H9 (cell line): ENCODE data around the gene CHAF1B. TPM values are rescaled to one million over a fixed set of nuclear protein-coding genes. Genes with fewer than 3 reads are reported as not detected.

Source experiments
- DNase-seq: peaks from one replicate; pipeline ENCODE4 v3.0.0-alpha.2; 2017
- H2AFZ ChIP-seq: one replicate; pipeline ENCODE4 v1.6.1; 2013; ENCODE audit warnings: mild to moderate bottlenecking, low read length, control low read depth, moderate library complexity
- H2AK5ac ChIP-seq: 2 replicates; pipeline ENCODE4 v1.6.1; 2013; ENCODE audit warnings: low read length, control low read depth, mixed read lengths; ENCODE audit not compliant: insufficient read length
- H2BK120ac ChIP-seq: one replicate; pipeline ENCODE4 v1.6.1; 2013; ENCODE audit warnings: low read depth, mild to moderate bottlenecking, low read length, control low read depth, inconsistent platforms; ENCODE audit not compliant: poor library complexity, severe bottlenecking
- H2BK12ac ChIP-seq: 2 replicates; pipeline ENCODE4 v1.6.1; 2013; ENCODE audit warnings: low read length, control low read depth, mixed read lengths, low read depth; ENCODE audit not compliant: insufficient read length
- H2BK15ac ChIP-seq: 2 replicates; pipeline ENCODE4 v1.6.1; 2013; ENCODE audit warnings: low read depth, low read length, control low read depth
- H2BK20ac ChIP-seq: one replicate; pipeline ENCODE4 v1.6.1; 2013; ENCODE audit warnings: low read depth, mild to moderate bottlenecking, low read length, control low read depth, inconsistent platforms; ENCODE audit not compliant: poor library complexity, severe bottlenecking
- H2BK5ac ChIP-seq: 2 replicates; pipeline ENCODE4 v1.6.1; 2013; ENCODE audit warnings: low read length, control low read depth, mixed read lengths; ENCODE audit not compliant: insufficient read length
- H3K14ac ChIP-seq: 2 replicates; pipeline ENCODE4 v1.6.1; 2013; ENCODE audit warnings: low read length, control low read depth; ENCODE audit not compliant: insufficient read depth
- H3K18ac ChIP-seq: 2 replicates; pipeline ENCODE4 v1.6.1; 2013; ENCODE audit warnings: low read depth, mild to moderate bottlenecking, mixed read lengths, low read length, control low read depth; ENCODE audit not compliant: insufficient read length
- H3K23ac ChIP-seq: 2 replicates; pipeline ENCODE4 v1.6.1; 2013; ENCODE audit warnings: low read length, control low read depth, mixed read lengths, low read depth; ENCODE audit not compliant: insufficient read length
- H3K23me2 ChIP-seq: 2 replicates; pipeline ENCODE4 v1.6.1; 2013; ENCODE audit warnings: low read depth, mild to moderate bottlenecking, mixed read lengths, low read length, control low read depth; ENCODE audit not compliant: insufficient read length, poor library complexity, severe bottlenecking
- H3K27ac ChIP-seq: 2 replicates; pipeline ENCODE4 v1.5.1; 2013; ENCODE audit warnings: low read length, control low read depth, mixed read lengths, low read depth; ENCODE audit not compliant: insufficient read length
- H3K27me3 ChIP-seq: 2 replicates; pipeline ENCODE4 v1.6.1; 2013; ENCODE audit warnings: low read length, control low read depth, inconsistent platforms; ENCODE audit not compliant: insufficient read depth
- H3K4ac ChIP-seq: 2 replicates; pipeline ENCODE4 v1.6.1; 2013; ENCODE audit warnings: low read depth, mild to moderate bottlenecking, control low read depth, inconsistent platforms, low read length, moderate library complexity
- H3K4me1 ChIP-seq: 2 replicates; pipeline ENCODE4 v1.6.1; 2013; ENCODE audit warnings: low read length, control low read depth, inconsistent platforms; ENCODE audit not compliant: insufficient read depth
- H3K4me2 ChIP-seq: 2 replicates; pipeline ENCODE4 v1.6.1; 2013; ENCODE audit warnings: low read length, control low read depth, mixed read lengths; ENCODE audit not compliant: insufficient read length, insufficient read depth
- H3K56ac ChIP-seq: 2 replicates; pipeline ENCODE4 v1.6.1; 2013; ENCODE audit warnings: low read depth, mild to moderate bottlenecking, mixed read lengths, low read length, control low read depth; ENCODE audit not compliant: insufficient read length
- H3K79me1 ChIP-seq: 2 replicates; pipeline ENCODE4 v1.6.1; 2013; ENCODE audit warnings: low read depth, mild to moderate bottlenecking, moderate library complexity, low read length, control low read depth, inconsistent platforms; ENCODE audit not compliant: insufficient read depth, poor library complexity, severe bottlenecking
- H3K79me2 ChIP-seq: 2 replicates; pipeline ENCODE4 v1.6.1; 2013; ENCODE audit warnings: low read length, control low read depth, inconsistent platforms; ENCODE audit not compliant: insufficient read depth
- H3K9ac ChIP-seq: 2 replicates; pipeline ENCODE4 v1.6.1; 2013; ENCODE audit warnings: low read length, control low read depth, mixed read lengths; ENCODE audit not compliant: insufficient read length; ENCODE audit errors: extremely low read depth
- H3K9me3 ChIP-seq: one replicate; pipeline ENCODE4 v1.6.1; 2013; ENCODE audit warnings: low read depth, low read length, inconsistent platforms; ENCODE audit not compliant: control insufficient read depth
- H3T11ph ChIP-seq: one replicate; pipeline ENCODE4 v1.6.1; 2013; ENCODE audit warnings: mild to moderate bottlenecking, low read length, control low read depth, inconsistent platforms
- H4K20me1 ChIP-seq: one replicate; pipeline ENCODE4 v1.6.1; 2013; ENCODE audit not compliant: control insufficient read depth, insufficient read length, insufficient read depth
- H4K5ac ChIP-seq: 2 replicates; pipeline ENCODE4 v1.6.1; 2013; ENCODE audit warnings: low read depth, mild to moderate bottlenecking, mixed read lengths, low read length, control low read depth; ENCODE audit not compliant: insufficient read length
- H4K8ac ChIP-seq: replicated peaks from 2 replicates; pipeline ENCODE4 v1.6.1; 2013; ENCODE audit warnings: low read length, control low read depth, mixed read lengths, low read depth; ENCODE audit not compliant: insufficient read length
- H4K91ac ChIP-seq: 2 replicates; pipeline ENCODE4 v1.6.1; 2013; ENCODE audit warnings: low read depth, mild to moderate bottlenecking, moderate library complexity, mixed read lengths, low read length, control low read depth; ENCODE audit not compliant: insufficient read length
- H3K27ac Mint-ChIP-seq, 3 experiments: 2 replicates in 2 of 3; 3 replicates in 1 of 3; pipeline ENCODE4 v1.8.0; 2020 to 2021; ENCODE audit warnings: mixed read lengths in 3 of 3, mild to moderate bottlenecking in 1 of 3, moderate library complexity in 1 of 3
- H3K27me3 Mint-ChIP-seq: 2 replicates; pipeline ENCODE4 v1.8.0; 2021; ENCODE audit warnings: low read depth, mild to moderate bottlenecking, moderate library complexity, mixed read lengths
- H3K36me3 Mint-ChIP-seq, 3 experiments: 2 replicates in 2 of 3; 3 replicates in 1 of 3; pipeline ENCODE4 v1.8.0; 2020 to 2021; ENCODE audit warnings: low read depth in 3 of 3, mixed read lengths in 3 of 3; ENCODE audit not compliant: insufficient read depth in 1 of 3
- H3K4me1 Mint-ChIP-seq, 2 experiments: 2 replicates each; pipeline ENCODE4 v1.8.0; 2020; ENCODE audit warnings: mixed read lengths in 2 of 2
- H3K4me3 Mint-ChIP-seq, 2 experiments: 2 replicates in 1 of 2; 3 replicates in 1 of 2; pipeline ENCODE4 v1.8.0; 2020 to 2021; ENCODE audit warnings: mild to moderate bottlenecking in 2 of 2, mixed read lengths in 2 of 2, moderate library complexity in 1 of 2
- H3K9me3 Mint-ChIP-seq, 2 experiments: 2 replicates in 1 of 2; 3 replicates in 1 of 2; pipeline ENCODE4 v1.8.0; 2020; ENCODE audit warnings: mild to moderate bottlenecking in 2 of 2, mixed read lengths in 2 of 2, moderate library complexity in 1 of 2
- CTCF ChIP-seq: fragments of 200-600 bp; sonication (generic); conservative IDR thresholded peaks from 3 replicates; pipeline ENCODE4 v1.8.0; 2021; ENCODE audit warnings: antibody characterized with exemption, mild to moderate bottlenecking
- WGBS: extraction: QIAGEN DNeasy Blood & Tissue Kit; methylation state at CpG from one replicate; pipeline ENCODE4 v1.1.7; 2013; ENCODE audit warnings: missing lambda C conversion rate, low lambda C conversion rate, mixed read lengths; ENCODE audit not compliant: insufficient read length; ENCODE audit errors: extremely low coverage; 5-methylcytosine and 5-hydroxymethylcytosine counted together
- total RNA-seq: library from RNA; stranded (reverse); gene quantifications from 2 replicates; pipeline ENCODE4 v1.2.1, GENCODE V29; 2021

Gene CHAF1B
- total RNA-seq, 1 experiment from 2014 or later = 19.3 TPM

DNA sequence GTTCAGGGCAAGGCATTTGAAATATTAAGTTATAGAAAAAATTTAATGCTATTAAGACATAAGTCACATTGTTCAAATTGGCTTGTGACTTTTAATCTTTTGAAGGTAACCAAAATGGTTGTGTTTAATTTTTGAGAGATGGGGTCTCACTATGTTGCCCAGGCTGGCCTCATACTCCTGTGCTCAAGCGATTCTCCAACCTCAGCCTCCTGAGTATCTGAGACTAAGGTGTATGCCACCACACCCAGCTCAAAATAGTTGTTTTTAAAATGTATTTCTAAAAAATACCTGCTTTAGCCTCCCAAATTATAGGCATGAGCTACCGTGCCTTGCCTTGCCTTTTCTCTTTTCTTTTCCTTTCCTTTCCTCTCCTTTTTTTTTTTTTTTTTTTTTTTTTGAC lies 26.0 kb upstream of the CHAF1B start:
- Mint-ChIP-seq H3K4me1 (no peaks in the 10 kb centered on the region), H3K27ac (no peak overlapping the region), H3K4me3 (no peak overlapping the region), H3K27me3 (no peaks in the 10 kb centered on the region), H3K36me3 (peaks cover 24 to 60% (median 46%) of the 10 kb centered on the region in 3 experiments), H3K9me3 (no peaks in the 10 kb centered on the region)
- Histone ChIP-seq H3K9me3 (no peaks in the 10 kb centered on the region), H2BK15ac (no peak overlapping the region), H3K14ac (no peak overlapping the region), H4K91ac (no peak overlapping the region), H3K56ac (no peak overlapping the region), H3K4me2 (no peak overlapping the region), H4K8ac (no peak overlapping the region), H2AK5ac (no peak overlapping the region), H4K5ac (no peak overlapping the region), H3K79me1 (no peaks in the 10 kb centered on the region), H2BK120ac (no peak overlapping the region), H2AFZ (no peak overlapping the region), H2BK5ac (no peak overlapping the region), H3K9ac (no peak overlapping the region), H3K18ac (no peak overlapping the region), H2BK12ac (no peak overlapping the region), H3K27ac (no peak overlapping the region), H3K23ac (no peak overlapping the region), H3K4ac (no peak overlapping the region), H3K79me2 (no peaks in the 10 kb centered on the region), H3K23me2 (no peaks in the 10 kb centered on the region), H2BK20ac (no peak overlapping the region), H3T11ph (no peak overlapping the region), H4K20me1 (no peaks in the 10 kb centered on the region), H3K4me1 (no peaks in the 10 kb centered on the region), H3K27me3 (no peaks in the 10 kb centered on the region)
- no peak for TF ChIP-seq CTCF
- whole genome bisulfite sequencing = no CpG with 5 or more reads among the region's 2 CpGs
- no peak for DNase-seq
